Tibial nerve (tissue), 4 donors: Measurements from ENCODE around the gene PDXP.

Experiments
- EP300 ChIP-seq, 2 donors: sonication (generic); formaldehyde crosslinking; IDR thresholded peaks; one replicate each; pipeline ENCODE4 v1.6.1; 2017; ENCODE audit warnings: antibody characterized with exemption in 2 of 2, mild to moderate bottlenecking in 1 of 2
- TF ChIP-seq, protein P1 (sequence below), 5 experiments: fragments of 200-600 bp in 3 of 5; fragments of 450-650 bp in 2 of 5; sonication (generic) in 3 of 5; IDR thresholded peaks; one replicate each; pipeline ENCODE4 v1.5.1; 2016 to 2019; ENCODE audit warnings: antibody characterized with exemption in 5 of 5, mild to moderate bottlenecking in 3 of 5, moderate library complexity in 2 of 5

DNA sequence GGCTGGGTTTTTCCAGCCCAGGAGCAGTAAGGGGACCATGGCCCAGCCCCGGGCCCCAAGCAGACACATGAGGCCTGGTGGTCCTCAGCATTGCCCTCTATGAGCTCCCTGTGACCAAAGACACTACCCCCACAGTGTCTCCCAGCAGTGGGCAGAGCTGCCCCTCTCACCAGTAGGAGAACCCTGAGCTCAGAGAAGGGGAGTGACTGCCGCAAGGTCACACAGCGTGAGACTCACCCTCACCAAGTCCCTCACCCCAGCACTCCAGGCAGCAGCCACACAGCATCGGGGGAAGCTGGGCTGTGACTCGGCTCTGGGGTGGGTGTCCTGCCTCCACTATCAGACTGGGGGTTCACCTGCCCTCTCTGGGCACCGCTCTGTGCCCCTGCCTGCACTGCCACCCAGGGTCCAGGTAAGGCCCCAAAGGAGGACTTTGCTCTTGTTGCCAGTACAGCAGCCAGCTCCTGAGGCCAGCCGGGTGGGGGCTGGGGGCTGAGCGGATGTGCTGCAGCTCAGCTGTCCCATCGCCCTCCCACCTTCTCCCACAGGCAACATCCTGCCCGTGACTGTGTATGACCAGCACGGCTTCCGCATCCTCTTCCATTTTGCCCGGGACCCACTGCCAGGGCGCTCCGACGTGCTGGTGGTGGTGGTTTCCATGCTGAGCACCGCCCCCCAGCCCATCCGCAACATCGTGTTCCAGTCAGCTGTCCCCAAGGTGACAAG, 26.9 kb upstream of the PDXP start:
- TF ChIP-seq, protein P1, sequence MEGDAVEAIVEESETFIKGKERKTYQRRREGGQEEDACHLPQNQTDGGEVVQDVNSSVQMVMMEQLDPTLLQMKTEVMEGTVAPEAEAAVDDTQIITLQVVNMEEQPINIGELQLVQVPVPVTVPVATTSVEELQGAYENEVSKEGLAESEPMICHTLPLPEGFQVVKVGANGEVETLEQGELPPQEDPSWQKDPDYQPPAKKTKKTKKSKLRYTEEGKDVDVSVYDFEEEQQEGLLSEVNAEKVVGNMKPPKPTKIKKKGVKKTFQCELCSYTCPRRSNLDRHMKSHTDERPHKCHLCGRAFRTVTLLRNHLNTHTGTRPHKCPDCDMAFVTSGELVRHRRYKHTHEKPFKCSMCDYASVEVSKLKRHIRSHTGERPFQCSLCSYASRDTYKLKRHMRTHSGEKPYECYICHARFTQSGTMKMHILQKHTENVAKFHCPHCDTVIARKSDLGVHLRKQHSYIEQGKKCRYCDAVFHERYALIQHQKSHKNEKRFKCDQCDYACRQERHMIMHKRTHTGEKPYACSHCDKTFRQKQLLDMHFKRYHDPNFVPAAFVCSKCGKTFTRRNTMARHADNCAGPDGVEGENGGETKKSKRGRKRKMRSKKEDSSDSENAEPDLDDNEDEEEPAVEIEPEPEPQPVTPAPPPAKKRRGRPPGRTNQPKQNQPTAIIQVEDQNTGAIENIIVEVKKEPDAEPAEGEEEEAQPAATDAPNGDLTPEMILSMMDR (IDR thresholded peaks at IDR 0.05): no peak
- TF ChIP-seq EP300 (IDR thresholded peaks at IDR 0.05): no peak
